ENCODE results near the gene PTPN7.
A peak's percentile ranks its signal among the peaks of the same experiment; 100 is the strongest.

The PTPN7 gene

DNA sequence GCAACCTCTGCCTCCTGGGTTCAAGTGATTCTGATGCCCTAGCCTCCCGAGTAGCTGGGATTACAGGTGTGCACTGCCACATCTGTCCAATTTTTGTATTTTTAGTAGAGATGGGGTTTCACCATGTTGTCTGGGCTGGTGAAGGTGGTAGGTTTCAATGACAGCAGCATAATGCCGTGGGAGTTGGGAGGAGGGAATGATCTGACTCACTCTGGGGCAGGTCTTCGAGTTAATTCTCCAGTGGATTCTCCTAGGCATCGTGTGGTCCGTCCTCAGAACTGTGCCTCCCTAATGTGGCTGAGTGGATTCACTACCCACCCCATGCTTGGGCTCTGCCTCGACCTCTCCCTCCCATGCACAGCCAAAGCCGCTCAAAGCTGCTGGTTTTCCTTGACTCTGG is 39.4 kb downstream of the PTPN7 start:
- TF ChIP-seq ZFHX2 (tag by site-specific recombination; conservative IDR thresholded peaks at IDR 0.05) (peak; percentile 56), EGR2 (tag by site-specific recombination; IDR thresholded peaks at IDR 0.05; ENCODE audit: low read depth) (peak; percentile 39), ZNF37A (tag by site-specific recombination; IDR thresholded peaks at IDR 0.05) (no peak), ZNF19 (tag by site-specific recombination; IDR thresholded peaks at IDR 0.05; ENCODE audit: low read depth) (no peak)
- Histone ChIP-seq H3K4me1 (ENCODE audit: control insufficient read depth, insufficient read depth, low read length) (no peaks in the 10 kb centered on the region), H3K9me3 (ENCODE audit: control insufficient read depth, insufficient read depth, low read depth, low read length) (no peaks in the 10 kb centered on the region), H3K4me3 (ENCODE audit: low read depth, low read length) (no peak overlapping the region), H3K27ac (ENCODE audit: extremely low read depth, low read depth, low read length) (no peak overlapping the region), H3K36me3 (ENCODE audit: control insufficient read depth in 2 of 2, insufficient read depth in 1 of 2, low read length in 2 of 2) (no peaks in the 10 kb centered on the region)
- POLR2A ChIA-PET, result no interaction called here
- CTCF ChIA-PET, result interaction anchor here (0.6 to 9.2 kb wide), 5 partner anchors 15 to 540 kb away, joined by 3 to 159 read pairs (median 53); partner anchors contain the start of gene ELF3

DNA sequence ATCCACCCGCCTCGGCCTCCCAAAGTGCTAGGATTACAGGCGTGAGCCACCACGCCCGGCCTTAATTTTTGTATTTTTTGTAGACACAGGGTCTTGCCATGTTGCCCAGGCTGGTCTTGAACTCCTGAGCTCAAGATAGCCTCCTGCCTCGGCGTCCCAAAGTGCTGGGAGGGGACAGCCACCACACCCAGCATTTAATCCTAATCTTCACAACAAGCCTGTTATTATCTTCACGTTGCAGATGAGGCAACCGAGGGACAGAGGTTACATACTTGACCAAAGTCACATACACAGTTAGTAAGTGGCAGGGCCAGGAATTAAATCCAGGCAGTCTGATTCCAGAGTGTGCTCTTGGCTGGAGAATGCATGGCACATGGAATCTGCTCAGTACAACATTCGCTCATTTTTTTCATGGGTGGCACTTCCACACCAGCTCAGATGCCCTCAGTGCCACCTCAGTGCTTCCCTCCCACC is 42.5 kb downstream of the PTPN7 start:
- no peak overlapping the region for H3K4me3 ChIP-seq (ENCODE audit: low read depth, low read length)
- H3K4me1 ChIP-seq (ENCODE audit: control insufficient read depth, insufficient read depth, low read length), result no peaks in the 10 kb centered on the region
- ChIA-PET CTCF (interaction anchor here (0.6 to 9.2 kb wide), 16 partner anchors 11 to 290 kb away, joined by 3 to 159 read pairs (median 5); partner anchors contain the start of gene ELF3), POLR2A (interaction anchor here (1.0 kb wide), 1 partner anchor 121 kb away, joined by 3 read pairs; no protein-coding TSS in a partner anchor)
- TF ChIP-seq SP7 (tag by site-specific recombination; IDR thresholded peaks at IDR 0.05) (0 out of 2 replicates have a peak, but pooled peaks have one; percentile 26), KLF1 (tag by site-specific recombination; IDR thresholded peaks at IDR 0.05) (no peak), ZBTB21 (tag by site-specific recombination; IDR thresholded peaks at IDR 0.05) (no peak)
- no peaks in the 10 kb centered on the region for H3K36me3 ChIP-seq (ENCODE audit: control insufficient read depth in 2 of 2, insufficient read depth in 1 of 2, low read length in 2 of 2)
- no peak overlapping the region for H3K27ac ChIP-seq (ENCODE audit: extremely low read depth, low read depth, low read length)
- H3K9me3 ChIP-seq (ENCODE audit: control insufficient read depth, insufficient read depth, low read depth, low read length), result no peaks in the 10 kb centered on the region

DNA sequence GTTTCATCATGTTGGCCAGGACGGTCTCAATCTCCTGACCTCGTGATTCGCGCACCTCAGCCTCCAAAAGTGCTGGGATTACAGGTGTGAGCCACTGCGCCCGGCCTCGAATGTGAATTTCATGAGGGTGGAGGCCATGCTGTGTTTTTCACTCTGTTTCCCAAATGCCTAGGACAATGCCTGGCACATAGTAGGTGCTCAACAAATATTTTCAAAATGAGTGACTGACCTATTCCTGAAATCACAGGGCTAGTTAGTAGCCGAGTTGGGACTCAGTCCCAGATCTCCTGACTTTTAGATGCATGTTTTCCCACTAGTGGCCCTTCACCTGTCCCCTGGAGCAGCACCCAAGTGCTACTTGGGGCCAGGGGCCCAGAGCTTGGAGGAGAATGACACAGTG is 44.1 kb downstream of the PTPN7 start:
- Histone ChIP-seq H3K4me3 (ENCODE audit: low read depth, low read length) (no peak overlapping the region), H3K9me3 (ENCODE audit: control insufficient read depth, insufficient read depth, low read depth, low read length) (no peaks in the 10 kb centered on the region), H3K36me3 (ENCODE audit: control insufficient read depth in 2 of 2, insufficient read depth in 1 of 2, low read length in 2 of 2) (no peaks in the 10 kb centered on the region), H3K27ac (ENCODE audit: extremely low read depth, low read depth, low read length) (no peak overlapping the region), H3K4me1 (ENCODE audit: control insufficient read depth, insufficient read depth, low read length) (no peaks in the 10 kb centered on the region)
- no peak for TF ChIP-seq KLF8 (tag by site-specific recombination; IDR thresholded peaks at IDR 0.05)
- TF ChIP-seq GLI2 (tag by site-specific recombination; IDR thresholded peaks at IDR 0.05; ENCODE audit: borderline replicate concordance, low read depth), result no peak
- TF ChIP-seq, protein P1, sequence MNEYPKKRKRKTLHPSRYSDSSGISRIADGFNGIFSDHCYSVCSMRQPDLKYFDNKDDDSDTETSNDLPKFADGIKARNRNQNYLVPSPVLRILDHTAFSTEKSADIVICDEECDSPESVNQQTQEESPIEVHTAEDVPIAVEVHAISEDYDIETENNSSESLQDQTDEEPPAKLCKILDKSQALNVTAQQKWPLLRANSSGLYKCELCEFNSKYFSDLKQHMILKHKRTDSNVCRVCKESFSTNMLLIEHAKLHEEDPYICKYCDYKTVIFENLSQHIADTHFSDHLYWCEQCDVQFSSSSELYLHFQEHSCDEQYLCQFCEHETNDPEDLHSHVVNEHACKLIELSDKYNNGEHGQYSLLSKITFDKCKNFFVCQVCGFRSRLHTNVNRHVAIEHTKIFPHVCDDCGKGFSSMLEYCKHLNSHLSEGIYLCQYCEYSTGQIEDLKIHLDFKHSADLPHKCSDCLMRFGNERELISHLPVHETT (tag by site-specific recombination; IDR thresholded peaks at IDR 0.05), result no peak
- TF ChIP-seq ZNF350 (tag by site-specific recombination; IDR thresholded peaks at IDR 0.05), result no peak
- no peak for TF ChIP-seq ZNF302 (tag by site-specific recombination; IDR thresholded peaks at IDR 0.05; ENCODE audit: low read depth)
- no peak for TF ChIP-seq BCL11B (tag by site-specific recombination; IDR thresholded peaks at IDR 0.05; ENCODE audit: low read depth)
- no peak for TF ChIP-seq ZNF221 (tag by site-specific recombination; IDR thresholded peaks at IDR 0.05; ENCODE audit: borderline replicate concordance)
- TF ChIP-seq, protein P2, sequence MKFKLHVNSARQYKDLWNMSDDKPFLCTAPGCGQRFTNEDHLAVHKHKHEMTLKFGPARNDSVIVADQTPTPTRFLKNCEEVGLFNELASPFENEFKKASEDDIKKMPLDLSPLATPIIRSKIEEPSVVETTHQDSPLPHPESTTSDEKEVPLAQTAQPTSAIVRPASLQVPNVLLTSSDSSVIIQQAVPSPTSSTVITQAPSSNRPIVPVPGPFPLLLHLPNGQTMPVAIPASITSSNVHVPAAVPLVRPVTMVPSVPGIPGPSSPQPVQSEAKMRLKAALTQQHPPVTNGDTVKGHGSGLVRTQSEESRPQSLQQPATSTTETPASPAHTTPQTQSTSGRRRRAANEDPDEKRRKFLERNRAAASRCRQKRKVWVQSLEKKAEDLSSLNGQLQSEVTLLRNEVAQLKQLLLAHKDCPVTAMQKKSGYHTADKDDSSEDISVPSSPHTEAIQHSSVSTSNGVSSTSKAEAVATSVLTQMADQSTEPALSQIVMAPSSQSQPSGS (tag by site-specific recombination; IDR thresholded peaks at IDR 0.05; ENCODE audit: low read depth), result no peak
- no peak for TF ChIP-seq ZNF585B (tag by site-specific recombination; IDR thresholded peaks at IDR 0.05)
- no peak for TF ChIP-seq ZNF133 (tag by site-specific recombination; IDR thresholded peaks at IDR 0.05)
- TF ChIP-seq ZNF555 (tag by site-specific recombination; conservative IDR thresholded peaks at IDR 0.05), result no peak
- no peak for TF ChIP-seq ZNF341 (tag by site-specific recombination; IDR thresholded peaks at IDR 0.05; ENCODE audit: low read depth)
- ChIA-PET POLR2A (no interaction called here), CTCF (interaction anchor here (0.8 kb wide), 1 partner anchor 220 kb away, joined by 3 read pairs; no protein-coding TSS in a partner anchor)

All from HEK293 (cell line).